H9 (cell line): ENCODE results near the gene ACTR10. TPM values are rescaled to one million over a fixed set of nuclear protein-coding genes. Genes with fewer than 3 reads are reported as not detected.

Experiments used
- DNase-seq: peaks from one replicate; pipeline ENCODE4 v3.0.0-alpha.2; 2017
- H2AFZ ChIP-seq: one replicate; pipeline ENCODE4 v1.6.1; 2013; ENCODE audit warnings: mild to moderate bottlenecking, low read length, control low read depth, moderate library complexity
- H2AK5ac ChIP-seq: 2 replicates; pipeline ENCODE4 v1.6.1; 2013; ENCODE audit warnings: low read length, control low read depth, mixed read lengths; ENCODE audit not compliant: insufficient read length
- H2BK120ac ChIP-seq: one replicate; pipeline ENCODE4 v1.6.1; 2013; ENCODE audit warnings: low read depth, mild to moderate bottlenecking, low read length, control low read depth, inconsistent platforms; ENCODE audit not compliant: poor library complexity, severe bottlenecking
- H2BK12ac ChIP-seq: 2 replicates; pipeline ENCODE4 v1.6.1; 2013; ENCODE audit warnings: low read length, control low read depth, mixed read lengths, low read depth; ENCODE audit not compliant: insufficient read length
- H2BK15ac ChIP-seq: 2 replicates; pipeline ENCODE4 v1.6.1; 2013; ENCODE audit warnings: low read depth, low read length, control low read depth
- H2BK20ac ChIP-seq: one replicate; pipeline ENCODE4 v1.6.1; 2013; ENCODE audit warnings: low read depth, mild to moderate bottlenecking, low read length, control low read depth, inconsistent platforms; ENCODE audit not compliant: poor library complexity, severe bottlenecking
- H2BK5ac ChIP-seq: 2 replicates; pipeline ENCODE4 v1.6.1; 2013; ENCODE audit warnings: low read length, control low read depth, mixed read lengths; ENCODE audit not compliant: insufficient read length
- H3K14ac ChIP-seq: 2 replicates; pipeline ENCODE4 v1.6.1; 2013; ENCODE audit warnings: low read length, control low read depth; ENCODE audit not compliant: insufficient read depth
- H3K18ac ChIP-seq: 2 replicates; pipeline ENCODE4 v1.6.1; 2013; ENCODE audit warnings: low read depth, mild to moderate bottlenecking, mixed read lengths, low read length, control low read depth; ENCODE audit not compliant: insufficient read length
- H3K23ac ChIP-seq: 2 replicates; pipeline ENCODE4 v1.6.1; 2013; ENCODE audit warnings: low read length, control low read depth, mixed read lengths, low read depth; ENCODE audit not compliant: insufficient read length
- H3K23me2 ChIP-seq: 2 replicates; pipeline ENCODE4 v1.6.1; 2013; ENCODE audit warnings: low read depth, mild to moderate bottlenecking, mixed read lengths, low read length, control low read depth; ENCODE audit not compliant: insufficient read length, poor library complexity, severe bottlenecking
- H3K27ac ChIP-seq: 2 replicates; pipeline ENCODE4 v1.5.1; 2013; ENCODE audit warnings: low read length, control low read depth, mixed read lengths, low read depth; ENCODE audit not compliant: insufficient read length
- H3K27me3 ChIP-seq: 2 replicates; pipeline ENCODE4 v1.6.1; 2013; ENCODE audit warnings: low read length, control low read depth, inconsistent platforms; ENCODE audit not compliant: insufficient read depth
- H3K4ac ChIP-seq: 2 replicates; pipeline ENCODE4 v1.6.1; 2013; ENCODE audit warnings: low read depth, mild to moderate bottlenecking, control low read depth, inconsistent platforms, low read length, moderate library complexity
- H3K4me1 ChIP-seq: 2 replicates; pipeline ENCODE4 v1.6.1; 2013; ENCODE audit warnings: low read length, control low read depth, inconsistent platforms; ENCODE audit not compliant: insufficient read depth
- H3K4me2 ChIP-seq: 2 replicates; pipeline ENCODE4 v1.6.1; 2013; ENCODE audit warnings: low read length, control low read depth, mixed read lengths; ENCODE audit not compliant: insufficient read length, insufficient read depth
- H3K56ac ChIP-seq: 2 replicates; pipeline ENCODE4 v1.6.1; 2013; ENCODE audit warnings: low read depth, mild to moderate bottlenecking, mixed read lengths, low read length, control low read depth; ENCODE audit not compliant: insufficient read length
- H3K79me1 ChIP-seq: 2 replicates; pipeline ENCODE4 v1.6.1; 2013; ENCODE audit warnings: low read depth, mild to moderate bottlenecking, moderate library complexity, low read length, control low read depth, inconsistent platforms; ENCODE audit not compliant: insufficient read depth, poor library complexity, severe bottlenecking
- H3K79me2 ChIP-seq: 2 replicates; pipeline ENCODE4 v1.6.1; 2013; ENCODE audit warnings: low read length, control low read depth, inconsistent platforms; ENCODE audit not compliant: insufficient read depth
- H3K9ac ChIP-seq: 2 replicates; pipeline ENCODE4 v1.6.1; 2013; ENCODE audit warnings: low read length, control low read depth, mixed read lengths; ENCODE audit not compliant: insufficient read length; ENCODE audit errors: extremely low read depth
- H3K9me3 ChIP-seq: one replicate; pipeline ENCODE4 v1.6.1; 2013; ENCODE audit warnings: low read depth, low read length, inconsistent platforms; ENCODE audit not compliant: control insufficient read depth
- H3T11ph ChIP-seq: one replicate; pipeline ENCODE4 v1.6.1; 2013; ENCODE audit warnings: mild to moderate bottlenecking, low read length, control low read depth, inconsistent platforms
- H4K20me1 ChIP-seq: one replicate; pipeline ENCODE4 v1.6.1; 2013; ENCODE audit not compliant: control insufficient read depth, insufficient read length, insufficient read depth
- H4K5ac ChIP-seq: 2 replicates; pipeline ENCODE4 v1.6.1; 2013; ENCODE audit warnings: low read depth, mild to moderate bottlenecking, mixed read lengths, low read length, control low read depth; ENCODE audit not compliant: insufficient read length
- H4K8ac ChIP-seq: replicated peaks from 2 replicates; pipeline ENCODE4 v1.6.1; 2013; ENCODE audit warnings: low read length, control low read depth, mixed read lengths, low read depth; ENCODE audit not compliant: insufficient read length
- H4K91ac ChIP-seq: 2 replicates; pipeline ENCODE4 v1.6.1; 2013; ENCODE audit warnings: low read depth, mild to moderate bottlenecking, moderate library complexity, mixed read lengths, low read length, control low read depth; ENCODE audit not compliant: insufficient read length
- H3K27ac Mint-ChIP-seq, 3 experiments: 2 replicates in 2 of 3; 3 replicates in 1 of 3; pipeline ENCODE4 v1.8.0; 2020 to 2021; ENCODE audit warnings: mixed read lengths in 3 of 3, mild to moderate bottlenecking in 1 of 3, moderate library complexity in 1 of 3
- H3K27me3 Mint-ChIP-seq: 2 replicates; pipeline ENCODE4 v1.8.0; 2021; ENCODE audit warnings: low read depth, mild to moderate bottlenecking, moderate library complexity, mixed read lengths
- H3K36me3 Mint-ChIP-seq, 3 experiments: 2 replicates in 2 of 3; 3 replicates in 1 of 3; pipeline ENCODE4 v1.8.0; 2020 to 2021; ENCODE audit warnings: low read depth in 3 of 3, mixed read lengths in 3 of 3; ENCODE audit not compliant: insufficient read depth in 1 of 3
- H3K4me1 Mint-ChIP-seq, 2 experiments: 2 replicates each; pipeline ENCODE4 v1.8.0; 2020; ENCODE audit warnings: mixed read lengths in 2 of 2
- H3K4me3 Mint-ChIP-seq, 2 experiments: 2 replicates in 1 of 2; 3 replicates in 1 of 2; pipeline ENCODE4 v1.8.0; 2020 to 2021; ENCODE audit warnings: mild to moderate bottlenecking in 2 of 2, mixed read lengths in 2 of 2, moderate library complexity in 1 of 2
- H3K9me3 Mint-ChIP-seq, 2 experiments: 2 replicates in 1 of 2; 3 replicates in 1 of 2; pipeline ENCODE4 v1.8.0; 2020; ENCODE audit warnings: mild to moderate bottlenecking in 2 of 2, mixed read lengths in 2 of 2, moderate library complexity in 1 of 2
- WGBS: extraction: QIAGEN DNeasy Blood & Tissue Kit; methylation state at CpG from one replicate; pipeline ENCODE4 v1.1.7; 2013; ENCODE audit warnings: missing lambda C conversion rate, low lambda C conversion rate, mixed read lengths; ENCODE audit not compliant: insufficient read length; ENCODE audit errors: extremely low coverage; 5-methylcytosine and 5-hydroxymethylcytosine counted together
- total RNA-seq: library from RNA; stranded (reverse); gene quantifications from 2 replicates; pipeline ENCODE4 v1.2.1, GENCODE V29; 2021
- TF ChIP-seq, protein P1 (sequence below): fragments of 200-600 bp; sonication (generic); conservative IDR thresholded peaks from 3 replicates; pipeline ENCODE4 v1.8.0; 2021; ENCODE audit warnings: antibody characterized with exemption, mild to moderate bottlenecking

ACTR10 gene
- total RNA-seq, 1 experiment from 2014 or later, result 41.0 TPM

DNA sequence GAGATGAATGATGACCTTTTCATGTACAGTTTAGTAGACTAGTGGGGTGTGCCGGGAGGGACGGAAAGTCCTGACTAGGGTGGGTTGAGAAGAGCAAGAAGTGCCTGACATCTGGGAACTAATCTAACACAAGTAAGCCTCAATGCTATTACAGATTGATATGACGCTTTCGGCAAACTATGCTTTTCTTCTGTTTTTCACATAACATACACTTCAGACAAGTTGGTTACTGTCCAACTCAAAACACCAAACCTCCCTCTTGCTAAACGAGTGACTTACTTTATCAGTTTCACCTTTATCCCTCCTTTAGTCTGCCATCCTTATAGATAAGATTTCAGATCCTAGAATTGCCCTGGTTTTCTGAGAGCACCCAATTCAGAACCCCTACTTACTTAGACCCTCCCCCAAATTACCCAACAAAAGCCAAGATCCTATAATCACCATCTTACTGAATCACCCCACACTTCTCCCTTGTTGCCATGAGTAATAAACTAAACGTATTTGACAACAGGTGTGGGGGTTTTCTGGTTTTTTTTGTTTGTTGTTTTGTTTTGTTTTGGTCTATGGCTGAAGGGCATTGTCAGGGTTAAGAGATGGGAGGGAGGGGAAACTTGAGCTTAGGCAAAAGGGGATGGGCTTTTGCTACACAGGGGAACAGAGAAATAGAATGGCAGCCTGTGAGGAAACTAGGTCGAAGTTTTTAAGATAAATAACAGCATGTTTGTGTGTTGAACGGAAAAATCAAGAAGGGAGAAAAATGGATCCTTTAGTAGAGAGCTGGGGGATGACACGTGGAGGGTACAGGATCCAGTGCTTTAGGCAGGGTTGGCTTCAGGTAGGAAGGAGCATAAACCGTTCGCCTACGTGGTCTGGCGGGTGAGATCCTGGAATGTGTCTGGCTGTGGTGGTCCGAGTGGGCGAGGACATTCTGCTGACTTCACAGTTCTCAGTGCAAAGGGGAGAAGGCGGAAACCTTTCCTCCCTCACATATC is 38.6 kb downstream of the ACTR10 start:
- Histone ChIP-seq H2AFZ (peak overlapping the region; percentile 41), H3K9me3 (no peaks in the 10 kb centered on the region), H2AK5ac (no peak overlapping the region), H3T11ph (no peak overlapping the region), H3K4ac (no peak overlapping the region), H3K4me1 (no peaks in the 10 kb centered on the region; the same call in 1 of the 2 replicates), H2BK15ac (no peak overlapping the region), H3K56ac (no peak overlapping the region), H2BK5ac (no peak overlapping the region), H4K5ac (no peak overlapping the region), H3K27me3 (no peaks in the 10 kb centered on the region), H3K9ac (peak overlapping the region; percentile 77), H2BK12ac (no peak overlapping the region), H4K20me1 (no peaks in the 10 kb centered on the region), H3K79me1 (no peaks in the 10 kb centered on the region), H2BK20ac (no peak overlapping the region), H3K23ac (no peak overlapping the region), H3K27ac (no peak overlapping the region), H3K4me2 (peak overlapping the region; percentile 64), H3K18ac (peak overlapping the region; percentile 8), H2BK120ac (no peak overlapping the region), H4K8ac (no peak overlapping the region), H3K79me2 (no peaks in the 10 kb centered on the region), H3K23me2 (peaks cover 7% of the 10 kb centered on the region), H4K91ac (no peak overlapping the region), H3K14ac (peak overlapping the region; percentile 54; the same call in 1 of the 2 replicates)
- WGBS, result no CpG with 5 or more reads among the region's 16 CpGs
- Mint-ChIP-seq H3K4me3 (no peak overlapping the region), H3K27me3 (peaks cover 2% of the 10 kb centered on the region; the same call in 1 of the 2 replicates), H3K9me3 (no peaks in the 10 kb centered on the region), H3K36me3 (no peaks in the 10 kb centered on the region; a peak in 1 of 7 replicates), H3K4me1 (peaks cover 0 to 2% of the 10 kb centered on the region in 2 experiments; a peak in 3 of 4 replicates), H3K27ac (no peak overlapping the region)
- TF ChIP-seq, protein P1, sequence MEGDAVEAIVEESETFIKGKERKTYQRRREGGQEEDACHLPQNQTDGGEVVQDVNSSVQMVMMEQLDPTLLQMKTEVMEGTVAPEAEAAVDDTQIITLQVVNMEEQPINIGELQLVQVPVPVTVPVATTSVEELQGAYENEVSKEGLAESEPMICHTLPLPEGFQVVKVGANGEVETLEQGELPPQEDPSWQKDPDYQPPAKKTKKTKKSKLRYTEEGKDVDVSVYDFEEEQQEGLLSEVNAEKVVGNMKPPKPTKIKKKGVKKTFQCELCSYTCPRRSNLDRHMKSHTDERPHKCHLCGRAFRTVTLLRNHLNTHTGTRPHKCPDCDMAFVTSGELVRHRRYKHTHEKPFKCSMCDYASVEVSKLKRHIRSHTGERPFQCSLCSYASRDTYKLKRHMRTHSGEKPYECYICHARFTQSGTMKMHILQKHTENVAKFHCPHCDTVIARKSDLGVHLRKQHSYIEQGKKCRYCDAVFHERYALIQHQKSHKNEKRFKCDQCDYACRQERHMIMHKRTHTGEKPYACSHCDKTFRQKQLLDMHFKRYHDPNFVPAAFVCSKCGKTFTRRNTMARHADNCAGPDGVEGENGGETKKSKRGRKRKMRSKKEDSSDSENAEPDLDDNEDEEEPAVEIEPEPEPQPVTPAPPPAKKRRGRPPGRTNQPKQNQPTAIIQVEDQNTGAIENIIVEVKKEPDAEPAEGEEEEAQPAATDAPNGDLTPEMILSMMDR, result no peak
- DNase-seq, result peak; percentile 39
